Natural killer cell treated with Interleukin-12 subunit alpha and Interleukin-12 subunit beta and Interleukin-15 and Interleukin-18, amount 100 ng/mL, for 72 hours (primary cell): ENCODE results near the gene DNAH2. TPM values are rescaled to one million over a fixed set of nuclear protein-coding genes. Genes with fewer than 3 reads are reported as not detected.

Experiments used
- ATAC-seq, 2 donors: fragments of 150-1000 bp; cut with Tn5 transposase in 1 of 2; sonication (Bioruptor Pico), chemical (Tn5 transposase) in 1 of 2; 2 replicates each; pipeline ENCODE4 v1.10.0; 2021
- DNase-seq: peaks from one replicate; pipeline ENCODE4 v3.0.0; 2022; ENCODE audit warnings: low spot score
- H3K27ac Mint-ChIP-seq, 2 donors: 1 replicate in 1 of 2; 2 replicates in 1 of 2; pipeline ENCODE4 v1.8.0; 2022; ENCODE audit warnings: mixed read lengths in 2 of 2, mild to moderate bottlenecking in 1 of 2, moderate library complexity in 1 of 2
- H3K27me3 Mint-ChIP-seq, 2 donors: 1 replicate in 1 of 2; 2 replicates in 1 of 2; pipeline ENCODE4 v1.8.0; 2022; ENCODE audit warnings: mixed read lengths in 2 of 2
- H3K36me3 Mint-ChIP-seq: one replicate; pipeline ENCODE4 v1.8.0; 2022; ENCODE audit warnings: mixed read lengths
- H3K4me1 Mint-ChIP-seq, 2 donors: 1 replicate in 1 of 2; 2 replicates in 1 of 2; pipeline ENCODE4 v1.8.0; 2022; ENCODE audit warnings: low read depth in 2 of 2, mixed read lengths in 2 of 2, mild to moderate bottlenecking in 1 of 2
- H3K4me3 Mint-ChIP-seq: one replicate; pipeline ENCODE4 v1.8.0; 2022; ENCODE audit warnings: mixed read lengths
- H3K9me3 Mint-ChIP-seq: 2 replicates; pipeline ENCODE4 v1.8.0; 2022; ENCODE audit warnings: mixed read lengths
- total RNA-seq, 2 donors: library from RNA; stranded (reverse); gene quantifications; one replicate each; pipeline ENCODE4 v1.2.3, GENCODE V29; 2022

The DNAH2 gene
- total RNA-seq, 2 donors from 2014 or later, result 0.10 TPM; not detected in 1

DNA sequence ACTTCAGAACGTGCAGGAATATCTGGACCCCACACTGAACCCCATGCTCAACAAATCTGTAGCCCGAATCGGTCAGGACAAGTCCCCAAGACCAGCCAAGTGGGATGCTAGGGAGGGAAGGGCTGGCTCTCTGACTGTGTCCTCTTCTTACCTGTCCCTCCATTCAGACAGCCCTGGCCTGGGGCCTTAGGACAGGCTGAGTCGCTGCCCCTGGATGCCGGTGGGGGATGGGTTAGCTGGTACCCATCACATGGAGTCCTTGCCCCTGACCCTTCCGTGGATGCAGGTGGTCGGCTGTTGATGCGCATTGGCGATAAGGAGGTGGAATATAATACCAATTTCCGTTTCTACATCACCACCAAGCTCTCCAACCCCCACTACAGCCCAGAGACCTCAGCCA lies 100.5 kb downstream of the DNAH2 start:
- no peaks in the 10 kb centered on the region for H3K4me1 Mint-ChIP-seq
- no peaks in the 10 kb centered on the region for H3K27me3 Mint-ChIP-seq
- no peak for DNase-seq
- ATAC-seq, result no peak
- no peaks in the 10 kb centered on the region for H3K9me3 Mint-ChIP-seq
- H3K36me3 Mint-ChIP-seq, result no peaks in the 10 kb centered on the region
- no peak overlapping the region for H3K27ac Mint-ChIP-seq
- H3K4me3 Mint-ChIP-seq, result no peak overlapping the region

DNA sequence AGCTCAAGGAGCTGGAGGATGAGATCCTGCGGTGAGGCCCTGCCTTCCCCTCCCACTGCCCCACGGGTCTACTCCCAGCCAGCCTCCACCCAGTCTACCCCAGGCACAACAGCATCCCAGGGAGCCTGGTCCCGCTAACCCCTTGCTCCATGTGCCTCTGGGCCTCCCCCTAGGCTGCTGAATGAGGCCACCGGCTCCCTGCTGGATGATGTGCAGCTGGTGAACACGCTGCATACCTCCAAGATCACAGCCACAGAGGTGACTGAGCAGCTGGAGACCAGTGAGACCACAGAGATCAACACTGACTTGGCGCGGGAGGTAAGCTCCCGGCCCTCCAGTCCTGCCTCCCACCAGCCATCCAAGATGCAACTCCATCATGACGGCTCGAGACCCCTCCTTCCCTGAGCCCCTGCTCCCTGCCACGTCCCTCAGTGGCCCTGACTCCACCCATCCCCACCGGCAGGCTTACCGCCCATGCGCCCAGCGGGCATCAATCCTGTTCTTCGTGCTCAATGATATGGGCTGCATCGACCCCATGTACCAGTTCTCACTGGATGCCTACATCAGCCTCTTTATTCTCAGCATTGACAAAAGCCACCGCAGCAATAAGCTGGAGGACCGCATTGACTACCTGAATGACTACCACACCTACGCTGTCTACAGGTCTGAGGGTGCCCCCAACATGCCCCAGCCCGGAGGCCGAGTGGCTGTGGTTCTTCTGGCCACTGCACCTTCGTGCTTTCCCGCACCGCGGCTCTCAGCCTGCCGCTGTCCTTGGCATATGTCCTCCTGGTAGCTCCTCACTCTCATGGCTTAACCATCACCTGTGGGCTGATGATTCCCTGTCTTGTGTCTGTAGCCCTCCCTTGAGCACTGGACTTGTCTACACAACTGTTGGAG lies 101.5 kb downstream of the DNAH2 start:
- Mint-ChIP-seq H3K4me3 (no peak overlapping the region), H3K9me3 (no peaks in the 10 kb centered on the region), H3K27ac (no peak overlapping the region), H3K36me3 (no peaks in the 10 kb centered on the region), H3K4me1 (peaks cover 0 to 2% of the 10 kb centered on the region in 2 donors), H3K27me3 (peaks cover 0 to 1% of the 10 kb centered on the region in 2 donors)
- ATAC-seq (peak in 1 of 2 donors; percentile 22), DNase-seq (no peak)

DNA sequence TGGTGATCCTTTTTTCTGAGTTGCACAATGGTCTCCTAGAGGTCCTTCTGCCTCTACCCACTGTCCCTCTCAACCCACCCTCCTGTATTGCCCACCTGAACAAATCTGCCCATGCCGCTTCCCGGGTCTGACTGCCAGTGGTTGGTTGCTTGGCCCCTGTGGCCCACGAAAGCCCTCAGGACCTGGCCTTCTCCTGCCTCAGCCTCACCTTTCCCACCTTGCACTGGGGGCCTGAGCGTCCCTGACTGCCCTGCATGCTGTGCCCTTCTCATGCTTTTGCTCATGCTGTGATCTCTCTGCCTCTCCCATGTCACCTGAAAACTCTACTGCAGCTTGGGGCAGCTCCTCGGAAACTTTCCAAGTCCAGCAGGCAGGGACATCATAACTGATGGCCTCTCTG lies 102.7 kb downstream of the DNAH2 start:
- no peaks in the 10 kb centered on the region for H3K9me3 Mint-ChIP-seq
- no peak for ATAC-seq
- no peak for DNase-seq
- peaks cover 6 to 9% of the 10 kb centered on the region in 2 donors for H3K27me3 Mint-ChIP-seq
- H3K36me3 Mint-ChIP-seq, result no peaks in the 10 kb centered on the region
- peaks cover 0 to 5% of the 10 kb centered on the region in 2 donors for H3K4me1 Mint-ChIP-seq
- H3K27ac Mint-ChIP-seq, result no peak overlapping the region
- H3K4me3 Mint-ChIP-seq, result no peak overlapping the region

DNA sequence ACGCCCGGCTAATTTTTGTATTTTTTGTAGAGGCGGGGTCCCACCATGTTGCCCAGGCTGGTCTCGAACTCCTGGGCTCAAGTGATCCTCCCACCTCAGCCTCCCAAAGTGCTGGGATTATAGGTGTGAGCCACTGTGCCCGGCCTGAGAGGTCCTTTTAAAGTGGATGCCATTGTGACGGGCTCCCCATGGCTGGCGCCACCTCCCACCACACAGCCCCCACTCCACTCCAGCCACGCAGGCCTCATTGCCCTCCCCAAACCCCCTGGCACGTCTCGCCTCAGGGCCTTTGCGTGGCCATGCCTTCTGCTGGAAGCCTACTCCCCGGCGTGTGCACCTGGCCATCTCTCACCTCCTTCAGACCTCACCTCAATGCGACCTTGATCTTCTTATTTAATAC lies 104.6 kb downstream of the DNAH2 start:
- ATAC-seq (no peak), DNase-seq (no peak)
- Mint-ChIP-seq H3K9me3 (no peaks in the 10 kb centered on the region), H3K27me3 (peaks cover 13% of the 10 kb centered on the region in 2 donors), H3K36me3 (no peaks in the 10 kb centered on the region), H3K27ac (peak overlapping the region in 1 of 2 donors; percentile 44), H3K4me3 (no peak overlapping the region), H3K4me1 (peaks cover 0 to 6% of the 10 kb centered on the region in 2 donors)

DNA sequence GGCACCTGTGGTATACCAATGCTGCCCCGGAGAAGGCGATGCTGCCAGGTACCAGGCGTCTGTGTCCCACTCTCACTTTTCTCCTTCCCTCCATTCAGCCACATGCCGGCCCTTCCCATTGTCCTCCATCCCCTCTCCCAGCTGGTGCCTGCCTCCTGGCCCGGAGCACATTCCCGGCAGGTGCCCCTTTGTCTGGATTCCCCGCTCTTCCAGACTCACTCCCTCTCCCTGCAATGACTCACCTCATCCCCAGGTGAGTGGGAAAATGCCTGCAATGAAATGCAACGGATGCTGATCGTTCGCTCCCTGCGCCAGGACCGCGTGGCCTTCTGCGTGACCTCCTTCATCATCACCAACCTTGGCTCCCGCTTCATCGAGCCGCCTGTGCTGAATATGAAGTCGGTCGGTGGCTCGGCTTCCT lies 106.0 kb downstream of the DNAH2 start:
- H3K4me3 Mint-ChIP-seq, result no peak overlapping the region
- no peaks in the 10 kb centered on the region for H3K36me3 Mint-ChIP-seq
- H3K27ac Mint-ChIP-seq, result peak overlapping the region in 1 of 2 donors; percentile 34
- H3K4me1 Mint-ChIP-seq, result peaks cover 0 to 6% of the 10 kb centered on the region in 2 donors
- H3K27me3 Mint-ChIP-seq, result peaks cover 13 to 17% of the 10 kb centered on the region in 2 donors
- H3K9me3 Mint-ChIP-seq, result no peaks in the 10 kb centered on the region
- ATAC-seq (no peak), DNase-seq (no peak)

DNA sequence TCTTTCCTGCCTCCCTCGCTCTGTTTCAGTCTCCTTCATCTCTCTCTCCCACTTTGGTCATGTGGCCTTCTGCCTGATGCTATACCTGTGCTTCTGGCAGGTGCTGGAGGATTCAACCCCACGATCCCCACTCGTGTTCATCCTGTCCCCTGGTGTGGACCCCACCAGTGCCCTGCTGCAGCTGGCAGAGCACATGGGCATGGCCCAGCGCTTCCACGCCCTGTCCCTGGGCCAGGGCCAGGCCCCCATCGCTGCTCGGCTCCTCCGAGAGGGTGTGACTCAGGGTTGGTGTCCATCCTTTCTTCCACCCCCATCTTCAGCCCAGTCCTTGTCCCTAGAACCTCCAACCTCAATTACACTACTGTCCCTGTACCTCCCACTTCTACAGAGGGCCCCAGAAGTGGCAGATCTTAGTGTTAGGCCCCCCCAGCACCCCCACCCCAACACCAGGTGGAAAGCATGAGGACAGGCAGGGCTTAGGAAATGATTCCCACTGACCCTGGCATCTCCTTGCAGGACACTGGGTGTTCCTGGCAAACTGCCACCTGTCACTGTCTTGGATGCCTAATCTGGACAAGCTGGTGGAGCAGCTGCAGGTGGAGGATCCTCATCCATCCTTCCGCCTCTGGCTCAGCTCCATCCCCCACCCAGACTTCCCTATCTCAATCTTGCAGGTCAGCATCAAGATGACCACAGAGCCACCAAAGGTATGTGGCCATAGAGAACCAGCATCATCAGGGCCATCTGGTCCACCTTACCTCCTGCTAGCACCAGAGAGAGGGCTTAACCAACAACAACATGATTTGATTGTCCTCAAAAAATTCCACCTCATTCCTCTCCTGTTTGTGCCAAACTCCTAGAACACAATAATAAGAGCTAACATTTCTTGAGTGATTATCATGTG lies 106.7 kb downstream of the DNAH2 start:
- H3K27ac Mint-ChIP-seq, result peak overlapping the region in 1 of 2 donors; percentile 34
- no peaks in the 10 kb centered on the region for H3K36me3 Mint-ChIP-seq
- no peak for ATAC-seq
- peaks cover 0 to 6% of the 10 kb centered on the region in 2 donors for H3K4me1 Mint-ChIP-seq
- H3K4me3 Mint-ChIP-seq, result no peak overlapping the region
- no peaks in the 10 kb centered on the region for H3K9me3 Mint-ChIP-seq
- DNase-seq, result no peak
- H3K27me3 Mint-ChIP-seq, result peaks cover 15 to 17% of the 10 kb centered on the region in 2 donors

DNA sequence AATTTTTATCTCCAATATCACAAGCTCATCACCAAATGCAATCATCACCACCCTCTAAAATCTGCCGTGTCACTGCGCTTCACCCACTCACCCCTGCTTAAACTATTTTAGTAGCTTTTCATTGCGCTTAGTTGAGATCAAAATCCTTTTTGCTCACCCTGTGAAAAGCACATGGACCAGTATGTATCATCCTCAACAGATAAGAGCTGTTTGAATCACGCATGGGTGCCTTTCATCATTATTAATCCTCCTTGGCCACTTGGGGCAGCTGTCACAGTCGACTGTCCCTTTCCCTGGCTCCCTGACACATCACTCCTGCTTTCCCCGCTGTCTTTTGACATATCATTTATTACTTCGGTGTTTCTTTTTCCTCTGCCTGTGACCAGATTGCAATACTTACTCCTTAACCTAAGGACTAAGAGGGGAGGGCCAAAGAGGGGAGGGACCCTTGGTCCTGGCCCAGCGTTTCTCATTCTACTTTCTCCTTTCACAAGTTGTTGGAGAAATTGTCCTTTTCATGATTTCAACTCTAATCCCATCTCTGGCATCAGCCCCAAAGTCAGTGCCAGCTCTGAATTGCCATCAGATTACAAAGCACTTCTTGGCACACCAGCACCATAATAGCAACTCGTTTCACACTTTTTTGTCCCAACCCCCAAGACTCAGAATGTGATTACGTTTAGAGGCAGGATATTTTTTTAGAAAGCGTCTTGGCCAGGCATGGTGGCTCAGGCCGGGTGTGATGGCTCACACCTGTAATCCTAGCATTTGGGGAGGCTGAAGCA lies 107.9 kb downstream of the DNAH2 start:
- Mint-ChIP-seq H3K9me3 (no peaks in the 10 kb centered on the region), H3K4me1 (peaks cover 0 to 6% of the 10 kb centered on the region in 2 donors), H3K27ac (no peak overlapping the region), H3K27me3 (peaks cover 17 to 18% of the 10 kb centered on the region in 2 donors), H3K4me3 (no peak overlapping the region), H3K36me3 (no peaks in the 10 kb centered on the region)
- ATAC-seq, result no peak
- no peak for DNase-seq

DNA sequence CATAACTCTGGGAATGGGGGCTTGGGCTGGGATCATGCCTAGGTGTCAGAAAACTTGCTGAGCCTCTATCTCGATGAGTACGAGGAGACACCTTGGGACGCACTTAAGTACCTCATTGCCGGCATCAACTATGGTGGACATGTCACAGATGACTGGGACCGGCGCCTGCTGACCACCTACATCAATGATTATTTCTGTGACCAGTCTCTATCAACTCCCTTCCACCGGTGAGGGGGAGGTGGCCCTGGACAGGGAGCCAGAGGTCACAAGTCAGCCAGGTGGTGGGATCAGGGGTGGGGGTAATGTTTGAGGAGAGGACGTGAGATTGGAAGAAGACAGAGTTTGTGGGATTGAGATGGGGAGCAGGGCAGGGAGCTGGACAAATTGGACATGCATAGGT lies 113.1 kb downstream of the DNAH2 start:
- Mint-ChIP-seq H3K27ac (no peak overlapping the region), H3K9me3 (no peaks in the 10 kb centered on the region), H3K27me3 (peaks cover 7 to 8% of the 10 kb centered on the region in 2 donors), H3K4me3 (no peak overlapping the region), H3K36me3 (no peaks in the 10 kb centered on the region), H3K4me1 (peaks cover 16 to 21% of the 10 kb centered on the region in 2 donors)
- ATAC-seq (no peak), DNase-seq (no peak)

DNA sequence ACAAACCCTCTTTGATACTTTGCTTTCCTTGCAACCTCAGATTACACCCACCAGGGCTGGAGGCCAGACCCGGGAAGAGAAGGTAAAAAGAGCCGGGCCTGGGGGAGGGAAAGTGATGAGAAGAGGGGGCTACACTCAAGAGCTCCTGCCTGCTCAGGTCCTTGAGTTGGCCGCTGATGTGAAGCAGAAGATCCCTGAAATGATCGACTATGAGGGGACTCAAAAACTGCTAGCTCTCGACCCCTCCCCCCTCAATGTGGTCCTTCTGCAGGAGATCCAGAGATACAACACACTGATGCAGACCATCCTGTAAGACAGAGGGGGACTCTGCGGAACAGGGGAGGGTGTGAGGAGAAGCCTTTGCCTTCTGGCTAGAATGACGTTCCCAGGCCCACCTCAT lies 113.7 kb downstream of the DNAH2 start:
- H3K9me3 Mint-ChIP-seq, result no peaks in the 10 kb centered on the region
- DNase-seq, result no peak
- no peak for ATAC-seq
- no peak overlapping the region for H3K4me3 Mint-ChIP-seq
- H3K36me3 Mint-ChIP-seq, result no peaks in the 10 kb centered on the region
- H3K27ac Mint-ChIP-seq, result no peak overlapping the region
- H3K4me1 Mint-ChIP-seq, result peaks cover 19 to 24% of the 10 kb centered on the region in 2 donors
- H3K27me3 Mint-ChIP-seq, result peaks cover 7 to 8% of the 10 kb centered on the region in 2 donors

DNA sequence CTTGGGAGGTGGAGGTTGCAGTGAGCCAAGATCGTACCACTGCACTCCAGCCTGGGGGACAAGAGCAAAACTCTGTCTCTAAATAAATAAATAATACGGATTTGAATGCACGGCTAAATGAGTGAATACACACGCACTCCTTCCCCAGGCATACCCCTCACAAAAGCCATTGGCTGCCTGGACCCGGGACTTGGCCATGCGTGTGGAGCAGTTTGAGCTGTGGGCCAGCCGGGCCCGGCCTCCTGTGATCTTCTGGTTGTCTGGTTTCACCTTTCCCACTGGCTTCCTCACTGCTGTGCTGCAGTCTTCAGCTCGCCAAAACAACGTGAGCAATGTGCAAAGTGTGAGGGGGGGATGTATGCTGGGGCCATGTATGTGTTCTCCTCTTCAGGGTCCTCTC lies 114.9 kb downstream of the DNAH2 start:
- H3K9me3 Mint-ChIP-seq, result no peaks in the 10 kb centered on the region
- no peak overlapping the region for H3K4me3 Mint-ChIP-seq
- ATAC-seq, result no peak
- peaks cover under 1 to 7% of the 10 kb centered on the region in 2 donors for H3K27me3 Mint-ChIP-seq
- no peaks in the 10 kb centered on the region for H3K36me3 Mint-ChIP-seq
- peak; percentile 56 for DNase-seq
- H3K4me1 Mint-ChIP-seq, result peaks cover 31 to 36% of the 10 kb centered on the region in 2 donors
- H3K27ac Mint-ChIP-seq, result no peak overlapping the region

DNA sequence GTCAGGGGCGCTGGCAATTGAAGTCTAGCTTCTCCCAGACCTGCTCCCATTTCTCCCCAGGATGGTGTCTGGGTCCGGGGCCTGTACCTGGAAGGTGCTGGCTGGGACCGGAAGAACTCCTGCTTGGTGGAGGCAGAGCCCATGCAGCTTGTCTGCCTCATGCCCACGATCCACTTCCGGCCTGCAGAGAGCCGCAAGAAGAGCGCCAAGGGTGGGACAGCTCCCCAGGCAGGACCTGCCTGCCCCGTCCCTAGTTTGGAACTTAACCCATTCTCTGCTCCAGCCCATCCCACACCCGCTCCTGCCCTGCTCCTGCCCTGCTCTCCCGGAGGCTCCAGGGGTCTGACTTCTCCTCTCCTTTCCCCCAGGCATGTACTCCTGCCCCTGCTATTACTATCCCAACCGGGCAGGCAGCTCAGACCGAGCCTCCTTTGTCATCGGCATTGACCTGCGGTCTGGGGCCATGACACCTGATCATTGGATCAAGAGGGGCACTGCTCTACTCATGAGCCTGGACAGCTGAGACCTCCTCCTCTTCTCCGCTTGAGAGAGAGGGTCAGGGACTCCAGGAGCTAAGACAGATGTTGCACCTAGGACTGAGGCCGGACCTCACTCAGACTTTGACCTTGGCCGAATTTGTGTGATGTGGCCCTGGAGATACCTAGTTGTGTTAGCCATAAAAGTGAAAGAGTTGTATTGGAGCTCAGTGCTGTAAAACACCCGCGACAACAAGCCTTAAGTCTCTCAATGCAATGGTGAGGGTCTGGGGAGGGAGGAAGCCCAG lies 115.7 kb downstream of the DNAH2 start:
- DNase-seq (peak; percentile 41), ATAC-seq (no peak)
- no peaks in the 10 kb centered on the region for H3K9me3 Mint-ChIP-seq
- H3K27ac Mint-ChIP-seq, result peak overlapping the region; percentile 57 to 80
- H3K27me3 Mint-ChIP-seq, result peaks cover 0 to 7% of the 10 kb centered on the region in 2 donors
- peaks cover 35 to 41% of the 10 kb centered on the region in 2 donors for H3K4me1 Mint-ChIP-seq
- H3K4me3 Mint-ChIP-seq, result peak overlapping the region; percentile 98
- H3K36me3 Mint-ChIP-seq, result no peaks in the 10 kb centered on the region

DNA sequence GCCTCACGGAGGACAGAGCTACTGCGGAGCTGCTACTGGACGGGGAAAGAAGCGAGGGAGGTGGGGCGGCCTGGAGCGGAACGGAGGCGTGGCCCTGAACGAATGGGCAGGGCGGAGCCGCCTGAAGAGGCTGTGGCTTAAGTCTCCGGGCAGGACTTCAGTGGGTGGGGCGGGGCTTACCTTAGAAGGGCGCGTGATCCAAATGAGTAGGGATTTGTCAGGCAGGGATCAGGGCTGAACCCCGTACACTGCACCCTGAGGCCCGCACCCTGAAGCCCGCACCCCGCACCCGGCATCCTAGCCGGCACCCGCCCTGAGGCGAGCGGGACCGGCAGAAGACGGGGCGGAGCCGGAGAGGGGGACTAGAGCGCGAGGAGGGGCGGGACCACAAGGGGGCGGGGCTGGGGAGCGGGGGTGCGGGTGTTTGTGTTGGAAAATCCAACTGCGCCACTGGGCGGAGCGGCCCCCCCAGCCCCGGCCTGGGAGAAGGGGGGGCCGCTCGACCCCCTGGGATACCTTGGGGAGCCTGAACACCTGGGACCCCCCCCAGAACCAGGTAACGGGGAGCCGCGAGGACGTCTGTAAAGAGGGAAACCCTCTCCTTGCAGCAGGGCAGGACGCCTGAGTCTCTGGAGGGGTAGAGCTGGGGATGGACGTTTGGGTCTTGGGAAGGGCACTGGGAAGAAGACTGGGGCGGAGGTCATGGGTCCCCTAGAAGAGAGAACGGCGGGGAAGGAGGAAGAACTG lies 116.4 kb downstream of the DNAH2 start, which contains the start of gene KDM6B:
Gene KDM6B (plus strand): TSS at position 423 of the 747 bp plus-strand sequence. CDS start 11,338 bp downstream, outside the sequence.
- Mint-ChIP-seq H3K4me1 (peaks cover 42 to 49% of the 10 kb centered on the region in 2 donors), H3K27me3 (peaks cover 0 to 7% of the 10 kb centered on the region in 2 donors), H3K27ac (peak within 1 kb of the TSS; percentile 83 to 92), H3K36me3 (no peaks in the 10 kb centered on the region), H3K9me3 (no peaks in the 10 kb centered on the region), H3K4me3 (peak within 1 kb of the TSS; percentile 98)
- DNase-seq (peak; percentile 90), ATAC-seq (peak; percentile 84 to 89)
